BLaER1 treated with 17β-estradiol and CSF1 and Interleukin-3, amounts not matched to agents 10 nM and 100 nM (cell line): ENCODE measurements around the gene OXSM.

Experiments
- H3K27ac ChIP-seq, 11 experiments: shearing (Covaris generic); formaldehyde crosslinking; 2 replicates each; pipeline ENCODE4 v1.8.1; 2022
- H3K27me3 ChIP-seq, 11 experiments: shearing (Covaris generic); formaldehyde crosslinking; 2 replicates each; pipeline ENCODE4 v1.8.1; 2022
- H3K36me3 ChIP-seq, 11 experiments: shearing (Covaris generic); formaldehyde crosslinking; 2 replicates each; pipeline ENCODE4 v1.8.1; 2022
- H3K4me1 ChIP-seq, 10 experiments: shearing (Covaris generic); formaldehyde crosslinking; 2 replicates each; pipeline ENCODE4 v1.8.1; 2022
- H3K4me2 ChIP-seq, 11 experiments: shearing (Covaris generic); formaldehyde crosslinking; 2 replicates each; pipeline ENCODE4 v1.8.1; 2022
- H3K4me3 ChIP-seq, 10 experiments: shearing (Covaris generic); formaldehyde crosslinking; 2 replicates each; pipeline ENCODE4 v1.8.1; 2022
- H3K9ac ChIP-seq, 11 experiments: shearing (Covaris generic); formaldehyde crosslinking; 2 replicates each; pipeline ENCODE4 v1.8.1; 2022
- H3K9me3 ChIP-seq, 11 experiments: shearing (Covaris generic); formaldehyde crosslinking; replicated peaks in 1 of 11; 2 replicates each; pipeline ENCODE4 v1.8.1; 2022
- H4K20me1 ChIP-seq, 11 experiments: shearing (Covaris generic); formaldehyde crosslinking; 2 replicates each; pipeline ENCODE4 v1.8.1; 2022
- Cebpa-rat ChIP-seq, 11 experiments: shearing (Covaris generic); IDR thresholded peaks; 2 replicates each; pipeline ENCODE4 v1.8.1; 2022

Gene OXSM

DNA sequence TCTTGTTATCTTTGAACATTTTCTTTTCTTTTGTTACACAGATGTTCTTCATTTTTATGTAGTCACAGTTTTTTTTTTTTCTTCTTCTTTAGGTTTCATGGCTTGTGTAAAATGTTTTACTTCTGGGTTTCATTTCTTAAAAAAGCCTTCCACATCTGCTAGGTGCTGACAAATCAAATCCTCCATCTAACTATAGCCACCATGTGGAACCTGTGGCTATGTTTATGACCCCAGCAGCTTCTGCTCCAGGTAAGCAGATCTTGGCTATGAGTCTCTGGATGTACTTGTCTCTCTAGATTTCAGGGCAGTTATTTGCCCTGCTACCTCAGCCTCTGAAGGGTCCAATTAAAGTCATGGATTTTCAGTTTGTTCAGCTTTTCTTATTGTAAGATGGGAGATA is 44.5 kb downstream of the OXSM start:
- no peaks in the 10 kb centered on the region for H3K27me3 ChIP-seq
- no peak for TF ChIP-seq Cebpa-rat (IDR thresholded peaks at IDR 0.05)

DNA sequence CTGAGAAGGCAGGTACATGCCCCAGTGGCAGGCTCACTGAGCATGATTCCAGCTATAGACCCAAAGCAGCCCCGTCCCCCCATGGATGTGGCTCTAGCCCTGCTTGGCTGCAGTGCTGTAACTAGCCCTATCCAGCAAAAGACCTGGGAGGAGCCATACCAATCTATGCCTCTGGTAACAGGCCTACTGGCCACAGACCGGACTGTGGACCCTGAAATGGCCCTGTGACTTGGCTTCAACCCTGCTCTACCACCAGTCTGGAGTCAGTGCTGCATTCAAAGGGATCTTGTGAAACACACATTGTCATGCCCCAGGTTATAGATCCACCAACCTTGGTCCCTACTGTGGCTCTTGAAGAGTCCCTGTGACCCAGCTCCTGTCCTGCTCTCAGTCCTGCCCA is 46.7 kb downstream of the OXSM start:
- Histone ChIP-seq H3K4me2 (no peak overlapping the region), H3K4me1 (peaks cover 4 to 17% (median 8%) of the 10 kb centered on the region in 10 experiments; a peak in 17 of 20 replicates), H3K36me3 (0 out of 22 replicates have a peak, but pooled peaks cover 0 to 4% (median 0%) of the 10 kb centered on the region in 11 experiments), H3K9me3 (peaks cover 16 to 29% (median 23%) of the 10 kb centered on the region in 11 experiments; a peak in 20 of 22 replicates), H4K20me1 (no peaks in the 10 kb centered on the region), H3K4me3 (no peak overlapping the region), H3K27ac (no peak overlapping the region), H3K9ac (no peak overlapping the region), H3K27me3 (no peaks in the 10 kb centered on the region)
- no peak for TF ChIP-seq Cebpa-rat (IDR thresholded peaks at IDR 0.05)

More for the DNA sequence above, 44.5 kb downstream of the OXSM start:
- no peaks in the 10 kb centered on the region for H4K20me1 ChIP-seq
- H3K4me1 ChIP-seq, result peaks cover 6 to 30% (median 18%) of the 10 kb centered on the region in 10 experiments; a peak in 18 of 20 replicates
- H3K9ac ChIP-seq, result no peak overlapping the region
- H3K9me3 ChIP-seq, result peaks cover 18 to 36% (median 29%) of the 10 kb centered on the region in 11 experiments; a peak in 20 of 22 replicates
- 0 out of 22 replicates have a peak, but pooled peaks cover 0 to 4% (median 0%) of the 10 kb centered on the region in 11 experiments for H3K36me3 ChIP-seq
- H3K27ac ChIP-seq, result no peak overlapping the region
- H3K4me3 ChIP-seq, result no peak overlapping the region
- peak overlapping the region in 1 of 11 experiments; percentile 4; a peak in 1 of 22 replicates for H3K4me2 ChIP-seq

DNA sequence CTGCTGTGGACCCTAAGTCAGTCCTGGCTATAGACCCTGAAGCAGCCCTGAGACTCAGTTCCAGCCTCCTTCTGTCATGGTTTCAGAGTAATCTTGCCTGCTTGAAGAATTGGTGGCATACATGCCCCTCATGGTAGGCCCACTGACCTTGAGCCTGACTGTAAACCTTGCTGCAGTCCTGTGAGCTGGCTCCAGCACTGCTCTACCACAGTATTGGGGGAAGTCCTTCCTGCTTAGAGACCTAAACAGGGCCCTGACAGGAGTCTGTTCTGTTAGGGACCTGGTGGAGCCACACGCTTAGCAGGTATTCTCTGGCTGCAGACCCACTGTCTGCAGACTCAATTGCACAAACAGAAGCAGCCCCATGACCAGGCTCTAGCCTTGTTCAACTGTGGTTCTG is 47.1 kb downstream of the OXSM start:
- Histone ChIP-seq H3K4me2 (no peak overlapping the region), H3K9ac (no peak overlapping the region), H3K27me3 (no peaks in the 10 kb centered on the region), H4K20me1 (no peaks in the 10 kb centered on the region), H3K9me3 (peaks cover 16 to 29% (median 23%) of the 10 kb centered on the region in 11 experiments; a peak in 20 of 22 replicates), H3K4me1 (peaks cover 0 to 13% (median 6%) of the 10 kb centered on the region in 10 experiments; a peak in 11 of 20 replicates), H3K36me3 (0 out of 22 replicates have a peak, but pooled peaks cover 0 to 4% (median 0%) of the 10 kb centered on the region in 11 experiments), H3K27ac (no peak overlapping the region), H3K4me3 (no peak overlapping the region)
- TF ChIP-seq Cebpa-rat (IDR thresholded peaks at IDR 0.05), result no peak

DNA sequence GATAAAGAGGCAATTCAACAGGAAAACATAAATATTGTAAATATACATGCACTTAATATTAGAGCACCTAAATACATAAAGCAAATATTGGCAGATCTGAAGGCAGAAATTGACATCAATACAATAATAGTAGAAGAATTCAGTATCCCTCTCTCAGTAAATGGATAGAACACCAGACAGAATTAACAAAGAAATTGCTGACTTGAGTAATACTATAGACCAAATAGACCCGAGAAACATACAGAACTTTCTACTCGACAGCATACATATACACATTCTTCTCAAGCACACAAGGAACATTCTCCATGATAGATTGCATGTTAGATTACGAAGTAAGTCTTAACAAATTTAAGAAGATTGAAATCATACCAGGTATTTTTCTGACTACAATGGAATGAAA is 50.2 kb downstream of the OXSM start:
- no peaks in the 10 kb centered on the region for H4K20me1 ChIP-seq
- no peaks in the 10 kb centered on the region for H3K27me3 ChIP-seq
- H3K4me3 ChIP-seq, result no peak overlapping the region
- peaks cover 16 to 29% (median 23%) of the 10 kb centered on the region in 11 experiments; a peak in 20 of 22 replicates for H3K9me3 ChIP-seq
- H3K4me2 ChIP-seq, result no peak overlapping the region
- H3K9ac ChIP-seq, result no peak overlapping the region
- H3K27ac ChIP-seq, result no peak overlapping the region
- TF ChIP-seq Cebpa-rat (IDR thresholded peaks at IDR 0.05), result no peak
- 0 out of 22 replicates have a peak, but pooled peaks cover 0 to 4% (median 0%) of the 10 kb centered on the region in 11 experiments for H3K36me3 ChIP-seq
- no peaks in the 10 kb centered on the region; a peak in 1 of 20 replicates for H3K4me1 ChIP-seq

DNA sequence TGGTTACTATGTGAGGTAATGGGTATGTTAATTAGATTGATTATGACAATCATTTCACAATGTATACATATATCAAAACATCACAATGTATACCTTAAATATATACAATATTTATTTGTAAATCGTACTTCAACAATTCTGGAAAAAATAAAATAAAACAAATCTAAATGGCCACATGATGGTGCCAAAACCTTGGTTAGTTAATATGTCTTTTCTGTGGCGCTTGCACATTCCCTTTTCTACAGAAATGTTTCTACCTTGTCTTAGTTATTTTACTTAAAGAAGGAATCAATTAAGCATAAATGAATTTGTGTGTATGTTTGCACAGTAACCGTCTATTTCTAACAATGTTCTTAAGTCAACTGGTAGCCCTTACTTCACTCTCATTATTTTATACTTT is 53.4 kb downstream of the OXSM start:
- Histone ChIP-seq H3K4me1 (no peaks in the 10 kb centered on the region; a peak in 1 of 20 replicates), H3K4me2 (no peak overlapping the region), H3K27ac (no peak overlapping the region), H3K9ac (no peak overlapping the region), H3K27me3 (no peaks in the 10 kb centered on the region), H3K4me3 (no peak overlapping the region), H3K36me3 (no peaks in the 10 kb centered on the region), H3K9me3 (peaks cover 3 to 8% (median 6%) of the 10 kb centered on the region in 11 experiments; a peak in 20 of 22 replicates), H4K20me1 (no peaks in the 10 kb centered on the region)
- TF ChIP-seq Cebpa-rat (IDR thresholded peaks at IDR 0.05), result no peak
